AG09309 (cell line): Measurements from ENCODE around the gene GPNMB.
A peak's percentile ranks its signal among the peaks of the same experiment; 100 is the strongest.

ENCODE experiments used
- DNase-seq: peaks from one replicate; pipeline ENCODE4 v3.0.0-alpha.2; 2010; ENCODE audit warnings: low read depth
- H3K4me3 ChIP-seq: 2 replicates; pipeline ENCODE4 v1.5.1; 2011; ENCODE audit warnings: mild to moderate bottlenecking, low read depth, low read length, moderate library complexity; ENCODE audit not compliant: control insufficient read depth
- TF ChIP-seq, protein P1 (sequence below): IDR thresholded peaks from 2 replicates; pipeline ENCODE4 v1.5.1; 2011; ENCODE audit warnings: mild to moderate bottlenecking, low read depth, low read length, inconsistent platforms; ENCODE audit not compliant: insufficient read depth, control insufficient read depth; ENCODE audit errors: missing control alignments

The GPNMB gene

DNA sequence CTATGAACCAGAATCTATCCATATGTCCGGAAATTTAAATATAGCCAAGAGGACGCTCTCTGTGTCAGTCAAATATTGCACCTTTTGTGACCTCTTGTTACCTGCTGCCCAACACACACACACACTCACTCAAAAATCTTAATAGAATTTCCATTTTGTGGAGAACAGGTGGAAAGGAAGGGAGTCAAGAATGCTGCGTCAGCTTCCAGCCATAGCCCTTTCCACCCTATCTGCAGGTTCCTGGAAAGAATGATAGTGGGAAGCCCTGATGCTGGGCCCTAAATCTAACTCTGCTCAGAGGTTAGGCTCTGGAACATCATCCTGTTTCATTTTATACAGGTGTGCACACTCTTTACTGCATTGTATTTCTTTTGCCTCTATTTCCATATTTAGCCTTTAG lies 9.6 kb upstream of the GPNMB start:
- no peak overlapping the region for H3K4me3 ChIP-seq
- no peak for DNase-seq
- TF ChIP-seq, protein P1, sequence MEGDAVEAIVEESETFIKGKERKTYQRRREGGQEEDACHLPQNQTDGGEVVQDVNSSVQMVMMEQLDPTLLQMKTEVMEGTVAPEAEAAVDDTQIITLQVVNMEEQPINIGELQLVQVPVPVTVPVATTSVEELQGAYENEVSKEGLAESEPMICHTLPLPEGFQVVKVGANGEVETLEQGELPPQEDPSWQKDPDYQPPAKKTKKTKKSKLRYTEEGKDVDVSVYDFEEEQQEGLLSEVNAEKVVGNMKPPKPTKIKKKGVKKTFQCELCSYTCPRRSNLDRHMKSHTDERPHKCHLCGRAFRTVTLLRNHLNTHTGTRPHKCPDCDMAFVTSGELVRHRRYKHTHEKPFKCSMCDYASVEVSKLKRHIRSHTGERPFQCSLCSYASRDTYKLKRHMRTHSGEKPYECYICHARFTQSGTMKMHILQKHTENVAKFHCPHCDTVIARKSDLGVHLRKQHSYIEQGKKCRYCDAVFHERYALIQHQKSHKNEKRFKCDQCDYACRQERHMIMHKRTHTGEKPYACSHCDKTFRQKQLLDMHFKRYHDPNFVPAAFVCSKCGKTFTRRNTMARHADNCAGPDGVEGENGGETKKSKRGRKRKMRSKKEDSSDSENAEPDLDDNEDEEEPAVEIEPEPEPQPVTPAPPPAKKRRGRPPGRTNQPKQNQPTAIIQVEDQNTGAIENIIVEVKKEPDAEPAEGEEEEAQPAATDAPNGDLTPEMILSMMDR, result no peak

GRCh38 chr7:23238983-23239652 lies 7.5 kb upstream of the GPNMB start:
- no peak overlapping the region for H3K4me3 ChIP-seq
- DNase-seq, result no peak
- TF ChIP-seq, protein P1, result no peak

- no peak for DNase-seq
- no peak overlapping the region for H3K4me3 ChIP-seq
- TF ChIP-seq, protein P1, result no peak
These were observed 6.9 kb upstream of the GPNMB start for GRCh38 chr7:23239698-23240097.

- TF ChIP-seq, protein P1, result no peak
- DNase-seq, result no peak
- H3K4me3 ChIP-seq, result no peak overlapping the region
These were observed 4.3 kb upstream of the GPNMB start for GRCh38 chr7:23242321-23242720.

GRCh38 chr7:23242935-23243334 lies 3.6 kb upstream of the GPNMB start:
- DNase-seq, result no peak
- H3K4me3 ChIP-seq, result no peak overlapping the region
- TF ChIP-seq, protein P1, result no peak

DNA sequence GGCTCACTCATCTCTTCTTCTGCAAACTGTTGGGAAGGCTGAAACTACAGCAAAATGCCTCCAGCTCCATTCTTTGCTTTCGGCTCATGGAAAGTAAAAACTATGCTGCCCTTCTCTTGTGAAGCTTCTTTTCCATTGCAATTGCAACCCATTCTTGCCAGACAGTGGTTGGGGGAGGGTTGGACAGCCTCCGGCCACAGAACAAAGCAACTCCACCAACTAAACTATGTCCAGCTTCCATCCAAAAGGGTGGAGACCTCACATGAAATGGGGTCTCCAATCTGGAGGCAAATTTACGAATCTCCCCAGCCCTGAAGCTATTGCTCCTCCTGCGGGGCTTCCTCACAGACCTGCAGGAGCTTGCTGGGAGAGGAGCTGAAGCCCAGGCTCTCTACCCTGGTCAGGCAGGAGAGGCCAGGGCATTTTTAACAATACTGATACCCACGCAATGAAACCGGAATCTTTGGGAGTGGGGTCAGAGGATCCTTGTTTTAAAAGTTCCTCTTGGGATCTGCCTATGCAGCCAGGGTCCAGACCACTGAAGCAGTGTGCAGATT lies 549 bp downstream of the GPNMB start:
- peak overlapping the region; percentile 63 for H3K4me3 ChIP-seq
- no peak for DNase-seq
- TF ChIP-seq, protein P1, result no peak
